NCI-H1694 treated with DMSO at 0.1 percent for 48 hours (cell line): Measurements from ENCODE around the gene UBA5.
"Not testable (repeated sequence)": the region's sequence is repeated elsewhere in the genome, so short reads cannot be mapped to it uniquely, and the experiment has no call there.

ENCODE experiments used
- DNase-seq: peaks from one replicate; lab custom pipeline; 2025; lab: John Stamatoyannopoulos, UW

UBA5 gene

GRCh38 chr3:132660052-132660810 is at the start of gene UBA5:
Gene UBA5, plus strand, starts transcription at chr3:132660329. Its CDS starts 209 bp downstream, at chr3:132660538.
- DNase-seq: peak; percentile 84

GRCh38 chr3:132615301-132615700 is 44.8 kb upstream of the UBA5 start:
- not testable (repeated sequence) for DNase-seq

GRCh38 chr3:132615881-132616280 is 44.2 kb upstream of the UBA5 start:
- no peak for DNase-seq

- no peak for DNase-seq
Measured at GRCh38 chr3:132616780-132617179, 43.3 kb upstream of the UBA5 start.

GRCh38 chr3:132622148-132622547 is 38.0 kb upstream of the UBA5 start:
- no peak for DNase-seq

GRCh38 chr3:132622761-132623160 is 37.4 kb upstream of the UBA5 start:
- DNase-seq: no peak

GRCh38 chr3:132623646-132624045 is 36.5 kb upstream of the UBA5 start:
- DNase-seq: no peak

GRCh38 chr3:132624790-132625189 is 35.3 kb upstream of the UBA5 start:
- DNase-seq: no peak

GRCh38 chr3:132625613-132626012 is 34.5 kb upstream of the UBA5 start:
- no peak for DNase-seq

GRCh38 chr3:132626955-132627354 is 33.2 kb upstream of the UBA5 start:
- no peak for DNase-seq

- DNase-seq: no peak
Measured at GRCh38 chr3:132628157-132628556, 32.0 kb upstream of the UBA5 start.

- DNase-seq: no peak
Measured at GRCh38 chr3:132629928-132630327, 30.2 kb upstream of the UBA5 start.

- DNase-seq: no peak
Measured at GRCh38 chr3:132630612-132631011, 29.5 kb upstream of the UBA5 start.

- no peak for DNase-seq
Measured at GRCh38 chr3:132635052-132635451, 25.1 kb upstream of the UBA5 start.

GRCh38 chr3:132637590-132637989 is 22.5 kb upstream of the UBA5 start:
- no peak for DNase-seq

- DNase-seq: no peak
Measured at GRCh38 chr3:132638706-132639105, 21.4 kb upstream of the UBA5 start.

GRCh38 chr3:132641427-132641826 is 18.7 kb upstream of the UBA5 start:
- not testable (repeated sequence) for DNase-seq

GRCh38 chr3:132641837-132642538 is 18.1 kb upstream of the UBA5 start:
- peak; percentile 61 for DNase-seq

GRCh38 chr3:132642539-132642847 is 17.6 kb upstream of the UBA5 start:
- no peak for DNase-seq

GRCh38 chr3:132643366-132643765 is 16.8 kb upstream of the UBA5 start:
- no peak for DNase-seq

GRCh38 chr3:132645058-132645457 is 15.1 kb upstream of the UBA5 start:
- no peak for DNase-seq

- no peak for DNase-seq
Measured at GRCh38 chr3:132650153-132650552, 10.0 kb upstream of the UBA5 start.

GRCh38 chr3:132652640-132653270 is 7.4 kb upstream of the UBA5 start:
- no peak for DNase-seq
